OCI-M2 (cell line): ENCODE measurements around the gene MRPL20.
"Not testable (repeated sequence)": the region's sequence is repeated elsewhere in the genome, so short reads cannot be mapped to it uniquely, and the experiment has no call there.

ENCODE experiments used
- DNase-seq: peaks from one replicate; lab custom pipeline; 2025; ENCODE audit not compliant: unreplicated experiment; lab: John Stamatoyannopoulos, UW

MRPL20 gene

GRCh38 chr1:1388078-1388472 lies 19.0 kb downstream of the MRPL20 start:
- no peak for DNase-seq

GRCh38 chr1:1387098-1388077 lies 19.7 kb downstream of the MRPL20 start:
- no peak for DNase-seq

GRCh38 chr1:1385931-1386330 lies 21.2 kb downstream of the MRPL20 start:
- no peak for DNase-seq

GRCh38 chr1:1385339-1385738 lies 21.8 kb downstream of the MRPL20 start:
- DNase-seq = not testable (repeated sequence)

GRCh38 chr1:1381294-1381693 lies 25.8 kb downstream of the MRPL20 start:
- no peak for DNase-seq

- no peak for DNase-seq
Measured at GRCh38 chr1:1380860-1381259, 26.2 kb downstream of the MRPL20 start.

GRCh38 chr1:1377540-1378205 lies 29.4 kb downstream of the MRPL20 start:
- no peak for DNase-seq

GRCh38 chr1:1376551-1377226 lies 30.4 kb downstream of the MRPL20 start:
- DNase-seq = no peak

GRCh38 chr1:1374929-1375662 lies 32.0 kb downstream of the MRPL20 start, which contains the start of gene AURKAIP1:
TSS of gene AURKAIP1 (minus strand) at chr1:1375207. CDS start at chr1:1374756, 451 bp downstream.
- DNase-seq = peak; percentile 80

- DNase-seq = no peak
Measured at GRCh38 chr1:1374589-1374928, 32.5 kb downstream of the MRPL20 start.

- no peak for DNase-seq
Measured at GRCh38 chr1:1373815-1374588, 33.1 kb downstream of the MRPL20 start.

- no peak for DNase-seq
Measured at GRCh38 chr1:1373051-1373814, 33.9 kb downstream of the MRPL20 start.

GRCh38 chr1:1371746-1372711 lies 35.1 kb downstream of the MRPL20 start:
- DNase-seq = no peak

GRCh38 chr1:1371364-1371745 lies 35.7 kb downstream of the MRPL20 start:
- no peak for DNase-seq

GRCh38 chr1:1370771-1371300 lies 36.3 kb downstream of the MRPL20 start:
- no peak for DNase-seq

GRCh38 chr1:1370094-1370493 lies 37.0 kb downstream of the MRPL20 start:
- not testable (repeated sequence) for DNase-seq

- DNase-seq = no peak
Measured at GRCh38 chr1:1367315-1367714, 39.8 kb downstream of the MRPL20 start.

- no peak for DNase-seq
Measured at GRCh38 chr1:1366699-1367066, 40.4 kb downstream of the MRPL20 start.
